Caki2 (cell line): ENCODE measurements around the gene SART3. TPM values are rescaled to one million over a fixed set of nuclear protein-coding genes. Genes with fewer than 3 reads are reported as not detected.

Experiments used
- DNase-seq: peaks from one replicate; pipeline ENCODE4 v3.0.0-alpha.2; 2015; ENCODE audit warnings: low read depth
- in situ Hi-C: cut with HindIII; loops from 2 replicates; pipeline ENCODE4 v1.10.0; 2016; ENCODE audit warnings: low sequenced_read_pairs, low pct_unique_long_range_greater_than_20kb, mixed read lengths
- total RNA-seq: library from RNA; depleted of rRNA; stranded (reverse); fragments of >200 nt; shearing (Covaris generic); gene quantifications from 2 replicates; pipeline ENCODE4 v1.2.3, GENCODE V29; 2014; ENCODE audit warnings: low replicate concordance

SART3 gene
- total RNA-seq, 1 experiment from 2014 or later: 26.7 TPM

DNA sequence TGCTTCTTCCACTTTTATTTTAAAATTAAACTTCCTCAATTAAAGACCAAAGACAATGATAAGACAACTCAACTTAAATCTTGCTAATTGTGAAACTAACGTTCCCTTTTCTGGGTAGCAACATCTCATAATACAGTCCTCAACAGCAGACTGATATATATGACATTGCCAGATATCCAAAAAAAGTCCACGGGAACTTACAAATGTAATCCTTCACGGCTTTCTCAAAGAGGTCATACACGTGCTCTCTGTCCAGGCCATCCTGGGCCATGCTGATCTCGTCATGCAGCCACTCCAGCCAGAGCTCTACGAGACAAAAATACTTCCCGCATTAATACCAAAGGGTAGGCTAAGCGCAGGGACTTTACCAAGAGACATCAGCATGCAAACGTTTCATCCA lies 13.3 kb downstream of the SART3 start:
- in situ Hi-C loops: no loop called here
- DNase-seq: no peak

DNA sequence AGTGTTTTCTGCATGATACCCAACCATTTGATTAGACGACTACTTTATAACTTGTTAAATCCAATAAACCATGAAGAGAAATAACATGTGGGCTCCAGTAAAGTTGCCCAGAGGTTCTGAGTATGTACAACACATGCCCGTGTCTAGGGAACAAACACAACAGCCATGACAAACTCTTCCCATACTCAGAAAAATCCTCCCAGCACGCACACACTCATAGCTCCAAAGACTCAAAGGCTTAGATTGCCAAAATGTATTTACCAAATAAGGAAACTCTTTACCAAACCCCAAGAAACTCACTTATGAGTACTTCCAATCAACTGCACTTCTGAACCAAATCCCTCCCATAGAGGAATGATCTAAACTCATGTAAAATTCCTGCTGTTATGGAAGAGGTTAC lies 17.3 kb downstream of the SART3 start:
- in situ Hi-C loops: no loop called here
- no peak for DNase-seq

DNA sequence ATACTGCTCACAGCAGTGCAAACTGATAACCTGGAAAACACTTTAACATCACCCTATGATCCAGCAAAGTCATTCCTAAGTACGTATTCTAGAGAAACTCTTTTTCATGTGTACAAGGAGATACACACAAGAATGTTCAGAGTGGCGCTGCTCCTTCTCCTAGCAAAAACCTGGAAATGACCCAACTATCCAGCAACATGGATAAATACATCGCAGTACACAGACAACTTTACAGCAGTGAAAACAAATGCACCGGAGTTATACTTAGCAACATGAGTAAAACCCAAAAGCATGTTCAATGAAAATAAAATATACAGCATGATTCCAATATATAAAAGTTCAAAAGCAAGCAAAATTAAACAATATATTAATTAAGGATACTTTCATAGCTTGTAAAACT lies 18.7 kb downstream of the SART3 start:
- DNase-seq: no peak
- in situ Hi-C loops: no loop called here

DNA sequence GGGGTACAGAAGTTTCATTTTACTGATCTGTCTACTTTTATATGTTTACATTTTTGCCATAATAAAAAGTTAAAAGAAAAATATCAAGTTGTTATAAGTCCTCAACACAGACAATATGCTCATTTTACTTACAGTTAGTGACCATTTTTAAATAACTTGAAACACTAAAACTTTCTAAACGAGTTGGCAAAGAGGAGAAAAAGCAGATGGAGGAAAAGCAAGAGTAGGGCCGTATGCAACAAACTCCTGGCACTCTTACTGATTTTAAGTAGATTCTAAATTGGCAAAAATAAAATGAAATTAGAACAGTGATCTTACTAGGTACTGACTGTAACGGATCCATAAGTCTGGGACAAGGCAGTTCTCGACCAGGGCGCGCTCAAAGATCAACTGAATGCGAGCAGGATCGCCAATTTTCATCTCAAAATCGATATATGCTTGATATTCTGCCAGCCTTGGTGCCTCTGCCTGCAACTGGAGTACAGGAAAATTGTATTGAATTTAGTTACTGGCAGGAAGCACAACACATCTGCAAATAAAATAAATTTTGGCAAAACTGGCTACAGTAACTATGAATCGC lies 22.3 kb downstream of the SART3 start:
- in situ Hi-C loops: no loop called here

DNA sequence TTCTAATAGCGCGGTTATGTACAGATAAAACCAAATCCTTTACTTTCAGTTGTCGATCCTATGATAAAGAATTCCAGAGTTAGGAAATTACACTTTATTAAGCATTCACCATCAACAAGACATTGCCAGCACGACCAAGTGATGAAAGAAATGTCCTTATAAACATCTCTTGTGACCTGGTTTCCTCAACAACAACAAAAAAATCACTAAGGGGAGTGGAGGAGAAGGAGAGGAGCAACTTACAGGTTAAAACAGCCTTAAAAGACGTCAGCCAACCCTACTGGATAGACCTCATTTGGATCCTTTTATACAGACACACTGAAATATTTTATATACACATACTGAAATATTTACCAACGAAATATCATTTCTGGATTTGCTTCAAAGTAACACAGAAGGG lies 22.8 kb downstream of the SART3 start:
- DNase-seq: no peak
- in situ Hi-C loops: no loop called here

More for the DNA sequence above, 22.3 kb downstream of the SART3 start:
- no peak for DNase-seq

DNA sequence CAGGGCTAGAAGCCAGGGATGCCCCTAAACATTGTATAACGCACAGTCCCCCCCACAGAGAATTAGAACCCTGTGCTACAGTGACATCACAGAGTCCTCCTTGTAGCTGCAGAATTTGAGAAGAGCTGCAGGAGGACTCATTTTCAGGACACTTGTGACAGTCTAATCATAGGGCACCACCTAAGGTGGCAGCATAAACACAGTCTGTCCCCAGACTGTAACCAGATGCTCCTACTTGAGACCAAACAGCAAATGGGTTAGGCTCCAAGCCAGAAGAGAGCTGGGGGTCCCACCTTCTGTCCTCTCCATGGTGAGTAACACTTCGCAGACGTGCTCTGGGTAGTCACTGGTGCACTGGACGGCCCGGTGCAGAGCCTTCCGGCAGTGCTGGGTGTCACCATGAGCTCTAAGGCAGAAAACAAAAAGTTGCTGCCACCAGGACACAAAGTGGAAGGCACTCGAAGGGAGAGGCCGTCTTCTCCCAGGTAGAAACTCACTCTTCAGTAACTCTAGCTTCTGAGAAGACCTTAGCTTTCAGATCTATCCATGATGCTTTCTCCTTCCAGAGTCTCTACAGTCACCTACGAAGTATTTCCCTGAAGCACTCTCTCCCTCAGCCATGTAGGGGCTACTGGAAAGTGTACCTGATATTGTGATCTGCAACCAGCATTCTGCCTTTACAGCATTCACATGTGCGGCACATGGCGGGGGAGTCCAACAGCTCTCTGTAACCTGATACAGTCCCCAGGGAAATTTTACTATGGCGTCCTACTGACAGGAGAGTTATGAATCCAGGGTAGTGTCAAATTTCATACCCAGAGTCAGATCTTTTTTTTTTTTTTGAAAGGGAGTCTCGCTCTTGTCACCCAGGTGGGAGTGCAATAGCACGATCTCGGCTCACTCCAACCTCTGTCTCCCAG lies 28.8 kb downstream of the SART3 start:
- no peak for DNase-seq
- in situ Hi-C loops: no loop called here

DNA sequence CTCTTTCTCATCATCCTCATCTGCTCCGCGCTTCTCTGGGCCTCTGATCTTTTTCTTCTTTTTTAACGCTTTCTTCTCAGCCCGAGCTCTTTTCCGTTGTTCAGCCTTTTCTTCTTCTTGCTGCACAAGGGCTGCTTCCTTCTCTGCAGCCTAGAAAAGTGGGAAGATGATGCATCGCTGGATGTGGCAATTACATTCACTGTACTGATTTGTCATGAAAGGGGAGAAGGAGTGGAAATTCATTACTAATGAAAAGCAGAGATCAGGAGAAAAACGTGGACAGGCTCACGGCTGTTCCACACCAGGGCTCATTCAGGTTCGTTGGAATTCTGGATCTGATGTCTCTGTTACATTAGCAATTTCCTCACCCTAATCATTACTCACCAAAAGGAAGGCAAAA lies 30.8 kb downstream of the SART3 start:
- in situ Hi-C loops: no loop called here
- no peak for DNase-seq

DNA sequence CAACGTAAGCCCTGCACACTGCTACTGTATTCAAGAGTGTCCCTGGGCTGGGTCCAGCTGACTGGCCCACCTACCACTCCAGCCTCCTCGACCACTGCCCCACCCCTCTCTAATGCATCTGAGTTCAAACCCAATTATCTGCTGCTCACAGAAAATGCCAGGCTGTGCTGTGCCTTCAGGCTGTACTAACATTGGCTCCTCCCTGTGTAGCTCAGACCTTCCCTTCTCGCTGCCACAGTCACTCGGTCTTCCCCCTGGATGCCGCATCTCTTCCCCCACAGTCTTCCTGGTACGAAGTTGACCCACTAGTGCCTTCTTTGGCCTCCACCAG lies 33.8 kb downstream of the SART3 start:
- in situ Hi-C loops: no loop called here
- no peak for DNase-seq

DNA sequence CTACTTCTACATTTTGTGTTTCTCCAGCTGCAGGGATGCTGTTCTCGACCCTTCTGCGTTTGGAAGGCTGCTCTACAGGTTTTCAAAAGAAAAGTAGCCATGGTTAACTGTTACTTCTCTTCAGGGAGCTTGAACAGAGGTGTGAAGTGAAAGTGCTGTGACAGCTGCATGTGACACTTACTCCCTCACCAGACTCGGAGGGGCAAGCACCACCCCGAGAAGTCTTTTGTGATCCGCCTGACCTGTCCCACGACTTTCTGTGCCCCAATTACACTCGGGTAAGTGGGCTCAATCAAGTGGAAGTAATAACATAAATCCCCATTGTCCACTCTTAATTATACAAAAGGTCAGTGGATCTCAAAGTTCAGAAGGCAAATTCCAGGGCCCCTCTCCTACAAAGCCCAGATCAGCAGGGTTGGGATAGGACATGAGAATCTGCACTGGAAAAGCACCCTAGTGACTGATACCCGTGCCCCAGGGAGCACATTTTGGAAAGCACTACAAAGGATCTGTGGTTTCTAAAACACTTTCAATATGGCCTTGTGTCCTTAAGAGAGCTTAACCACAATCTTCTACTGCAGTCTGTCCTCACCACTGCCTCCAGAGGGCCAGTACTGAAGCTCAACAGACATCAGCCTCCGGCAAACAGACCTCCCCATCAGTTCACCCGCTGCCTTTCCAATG lies 34.3 kb downstream of the SART3 start:
- in situ Hi-C loops: no loop called here
- DNase-seq: no peak

DNA sequence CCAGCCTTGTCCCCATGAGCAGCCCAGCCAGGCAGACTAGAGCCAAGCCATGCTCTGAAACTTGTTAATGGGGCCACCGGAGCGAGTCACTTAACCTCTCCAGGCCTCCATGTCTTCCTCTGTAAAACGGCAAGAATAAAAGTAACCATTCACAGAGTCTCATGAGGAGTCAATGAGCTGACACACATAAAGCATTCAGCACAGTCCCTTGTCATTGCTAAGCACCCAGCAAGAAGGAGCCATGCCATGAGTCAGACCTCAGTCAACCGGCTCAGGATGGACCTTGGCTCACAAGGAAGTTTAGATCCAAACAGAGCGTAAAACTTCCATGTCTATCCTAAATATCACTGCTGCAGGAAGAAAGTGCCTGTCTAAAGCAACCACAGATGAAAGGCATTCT lies 35.3 kb downstream of the SART3 start:
- DNase-seq: peak; percentile 87

DNA sequence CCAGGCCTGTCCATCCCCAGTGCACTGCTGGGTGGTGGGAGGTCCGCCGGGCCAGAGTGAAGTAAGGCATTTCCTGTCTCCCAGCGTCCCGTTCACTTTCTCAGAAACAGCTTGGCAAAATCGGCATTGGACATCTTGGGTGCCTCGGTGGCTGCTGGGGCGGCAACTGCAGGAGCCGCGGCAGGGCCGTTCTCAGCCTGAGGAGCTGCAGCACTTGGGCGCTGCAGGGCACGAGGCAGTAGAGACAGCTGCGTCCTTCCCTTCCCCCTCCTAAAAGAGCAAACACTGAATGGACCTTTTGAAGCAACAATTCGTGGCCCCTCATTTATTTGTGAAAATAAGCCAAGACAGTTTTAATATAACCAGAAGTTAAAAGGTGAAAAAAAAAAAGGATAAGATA lies 37.6 kb downstream of the SART3 start:
- in situ Hi-C loops: no loop called here
- no peak for DNase-seq

More for the DNA sequence above, 35.3 kb downstream of the SART3 start:
- in situ Hi-C loops: no loop called here

DNA sequence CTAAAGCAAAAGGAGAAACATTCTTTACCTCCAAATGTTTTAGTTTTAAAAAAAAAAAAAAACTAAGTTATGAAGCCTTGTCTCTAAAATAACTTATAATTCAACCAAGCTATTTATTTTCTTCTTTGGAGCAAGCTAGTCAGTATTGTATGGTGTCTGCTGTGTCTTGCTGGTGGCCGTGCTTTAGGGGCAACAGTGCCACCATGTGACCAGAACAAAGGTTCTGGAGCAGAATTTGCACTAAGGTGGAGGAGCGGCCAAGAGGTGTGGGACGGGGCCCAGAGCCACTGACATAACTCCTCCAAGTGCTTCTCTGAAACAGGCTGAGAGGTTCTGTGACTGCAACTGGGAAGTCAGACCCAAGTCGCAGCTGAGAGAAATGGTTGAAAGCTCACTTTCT lies 41.4 kb downstream of the SART3 start:
- in situ Hi-C loops: no loop called here
- no peak for DNase-seq

DNA sequence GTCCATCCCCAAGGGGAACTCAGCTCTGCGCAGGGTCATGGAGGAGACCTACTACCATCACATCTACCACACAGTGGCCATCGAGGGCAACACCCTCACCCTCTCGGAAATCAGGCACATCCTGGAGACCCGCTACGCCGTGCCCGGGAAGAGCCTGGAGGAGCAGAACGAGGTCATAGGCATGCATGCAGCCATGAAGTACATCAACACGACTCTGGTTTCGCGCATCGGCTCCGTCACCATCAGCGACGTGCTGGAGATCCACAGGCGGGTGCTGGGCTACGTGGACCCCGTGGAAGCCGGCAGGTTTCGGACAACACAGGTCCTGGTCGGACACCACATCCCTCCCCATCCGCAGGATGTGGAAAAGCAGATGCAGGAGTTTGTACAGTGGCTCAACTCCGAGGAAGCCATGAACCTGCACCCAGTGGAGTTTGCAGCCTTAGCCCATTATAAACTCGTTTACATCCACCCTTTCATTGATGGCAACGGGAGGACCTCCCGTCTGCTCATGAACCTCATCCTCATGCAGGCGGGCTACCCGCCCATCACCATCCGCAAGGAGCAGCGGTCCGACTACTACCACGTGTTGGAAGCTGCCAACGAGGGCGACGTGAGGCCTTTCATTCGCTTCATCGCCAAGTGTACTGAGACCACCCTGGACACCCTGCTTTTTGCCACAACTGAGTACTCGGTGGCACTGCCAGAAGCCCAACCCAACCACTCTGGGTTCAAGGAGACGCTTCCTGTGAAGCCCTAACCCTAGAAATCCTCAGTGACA lies 42.1 kb downstream of the SART3 start:
- in situ Hi-C loops: no loop called here

DNA sequence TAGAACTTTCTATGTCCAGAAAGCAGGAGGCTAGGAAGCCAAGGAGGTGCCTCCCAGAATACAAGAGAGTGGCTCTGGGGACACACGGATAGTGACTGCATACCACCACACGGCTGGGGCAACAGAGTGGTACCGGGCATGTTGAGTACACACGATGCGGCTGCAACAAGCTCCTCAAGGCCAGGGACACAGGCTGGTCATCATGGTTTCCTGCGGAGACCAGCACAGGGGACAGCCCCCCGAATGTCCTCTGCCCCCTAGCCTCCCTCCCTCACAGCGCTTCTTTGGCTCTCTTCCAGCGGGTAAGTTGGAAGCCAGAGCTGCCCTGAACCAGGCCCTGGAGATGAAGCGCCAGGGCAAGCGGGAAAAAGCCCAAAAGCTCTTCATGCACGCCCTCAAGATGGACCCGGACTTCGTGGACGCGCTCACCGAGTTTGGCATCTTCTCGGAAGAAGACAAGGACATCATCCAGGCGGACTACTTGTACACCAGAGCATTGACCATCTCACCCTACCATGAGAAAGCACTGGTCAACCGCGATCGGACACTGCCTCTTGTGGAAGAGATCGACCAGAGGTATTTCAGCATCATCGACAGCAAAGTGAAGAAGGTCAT lies 42.8 kb downstream of the SART3 start:
- in situ Hi-C loops: no loop called here
- DNase-seq: no peak

More for the DNA sequence above, 42.1 kb downstream of the SART3 start:
- no peak for DNase-seq

DNA sequence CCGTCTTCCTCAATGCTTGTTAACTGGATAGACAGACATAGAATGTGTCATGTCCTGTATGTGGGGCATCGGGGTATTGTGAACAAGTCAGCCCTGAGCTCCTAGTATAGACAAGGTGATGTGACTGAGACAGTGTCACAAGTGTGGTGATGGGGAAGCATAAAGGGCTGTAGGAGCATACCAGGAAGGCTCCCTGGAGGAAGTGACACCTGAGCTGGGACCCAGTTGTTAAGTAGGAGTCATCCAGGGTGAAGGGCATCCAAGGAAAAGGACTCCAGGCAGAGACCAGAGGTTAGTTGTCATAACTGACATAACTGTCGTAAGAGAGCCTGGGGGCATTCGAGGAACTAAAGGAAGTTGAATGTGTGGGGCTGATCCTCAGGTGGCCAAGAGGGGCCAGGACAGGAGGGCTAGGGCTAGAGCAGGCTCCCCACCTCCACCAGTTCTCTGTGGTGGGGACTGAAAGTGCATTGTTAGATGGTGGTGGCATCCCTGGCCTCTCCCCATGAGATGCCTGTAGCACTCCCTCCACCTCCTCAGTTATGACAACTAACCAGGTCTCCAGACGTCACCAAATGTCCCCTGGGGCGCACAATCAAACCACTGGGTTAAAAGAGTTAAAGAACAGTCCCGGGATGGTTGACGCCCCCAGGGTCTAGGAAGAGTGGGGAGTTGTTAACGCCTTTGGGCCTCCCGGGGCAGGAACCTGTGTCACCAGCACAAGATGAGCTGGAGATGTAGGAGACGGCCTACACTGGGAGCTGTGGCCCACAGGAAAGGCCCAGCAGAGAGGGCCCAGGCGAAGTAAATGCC lies 43.5 kb downstream of the SART3 start:
- in situ Hi-C loops: no loop called here
- no peak for DNase-seq

DNA sequence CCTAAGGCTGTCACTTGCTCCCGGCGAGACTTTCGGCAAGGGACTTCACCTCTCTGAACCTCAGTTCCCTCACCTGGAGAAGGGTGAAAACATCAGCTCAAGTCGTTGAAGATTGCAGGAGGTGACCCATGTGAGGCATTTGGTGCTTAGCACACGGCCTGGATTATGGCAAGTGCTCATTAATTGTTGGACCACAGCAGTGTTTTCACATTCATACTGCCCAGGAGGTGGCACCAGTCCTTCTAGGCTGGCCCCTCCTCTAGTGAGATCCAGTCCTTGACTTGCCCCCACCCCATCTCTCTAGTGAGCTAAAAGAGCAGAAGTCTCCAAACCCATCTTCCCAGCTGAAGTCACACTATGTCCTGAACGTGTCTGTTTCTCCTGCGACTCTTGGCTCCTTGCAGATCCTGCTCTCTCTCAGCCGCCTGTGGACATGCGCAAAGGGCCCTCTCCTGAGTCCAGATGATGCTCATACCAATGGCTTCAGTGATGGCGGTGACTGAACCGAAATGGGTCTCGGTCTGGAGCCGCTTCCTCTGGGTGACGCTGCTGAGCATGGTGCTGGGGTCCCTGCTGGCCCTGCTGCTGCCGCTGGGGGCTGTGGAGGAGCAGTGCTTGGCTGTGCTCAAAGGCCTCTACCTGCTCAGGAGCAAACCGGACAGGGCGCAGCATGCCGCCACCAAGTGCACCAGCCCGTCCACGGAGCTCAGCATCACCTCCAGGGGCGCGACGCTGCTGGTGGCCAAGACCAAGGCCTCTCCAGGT lies 44.3 kb downstream of the SART3 start:
- in situ Hi-C loops: no loop called here
- no peak for DNase-seq

DNA sequence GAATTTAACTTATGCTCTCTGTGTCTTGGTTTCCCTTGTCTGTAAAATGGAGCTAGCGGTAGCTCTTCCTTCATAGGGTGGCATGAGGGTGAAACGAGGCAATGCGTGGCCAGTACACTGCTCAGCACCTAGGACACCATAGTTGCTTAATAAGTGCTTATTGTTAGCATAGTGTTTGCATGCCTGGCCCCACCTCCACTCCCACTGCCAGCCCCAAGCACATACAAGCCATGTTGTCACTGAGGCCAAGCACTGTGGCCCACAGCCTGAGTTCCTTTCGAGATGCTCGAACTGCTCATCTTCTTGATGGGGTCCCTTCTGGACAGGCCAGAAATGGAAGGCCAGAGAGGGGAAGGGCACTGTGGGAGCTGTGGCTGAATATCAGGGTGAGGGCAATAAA lies 45.1 kb downstream of the SART3 start:
- in situ Hi-C loops: no loop called here
- no peak for DNase-seq
